Testis (tissue), 3 donors: ENCODE results near the gene CCNL2. TPM values are rescaled to one million over a fixed set of nuclear protein-coding genes. Genes with fewer than 3 reads are reported as not detected.

Experiments used
- DNase-seq: peaks from one replicate; pipeline ENCODE4 v3.0.0-alpha.2; 2019
- H3K27ac ChIP-seq, 2 donors: fragments of 200-600 bp; sonication (generic); one replicate each; pipeline ENCODE4 v1.5.1; 2019
- H3K27me3 ChIP-seq: fragments of 200-600 bp; sonication (generic); one replicate; pipeline ENCODE4 v1.5.1; 2019
- H3K36me3 ChIP-seq: fragments of 200-600 bp; sonication (generic); one replicate; pipeline ENCODE4 v1.5.1; 2017; ENCODE audit warnings: low read depth; ENCODE audit errors: missing control alignments
- H3K4me1 ChIP-seq: fragments of 200-600 bp; sonication (generic); one replicate; pipeline ENCODE4 v1.5.1; 2019
- H3K4me3 ChIP-seq, 2 donors: fragments of 200-600 bp; sonication (generic); one replicate each; pipeline ENCODE4 v1.5.1; 2017 to 2019
- H3K9me3 ChIP-seq: fragments of 200-600 bp; sonication (generic); one replicate; pipeline ENCODE4 v1.5.1; 2017
- CTCF ChIP-seq, 3 experiments: fragments of 450-650 bp in 2 of 3; fragments of 200-600 bp in 1 of 3; sonication (generic) in 1 of 3; IDR thresholded peaks; one replicate each; pipeline ENCODE4 v1.5.1; 2016 to 2019; ENCODE audit warnings: antibody characterized with exemption in 3 of 3, mild to moderate bottlenecking in 2 of 3, moderate library complexity in 1 of 3
- POLR2A ChIP-seq: fragments of 450-650 bp; IDR thresholded peaks from one replicate; pipeline ENCODE4 v1.6.1; 2017; ENCODE audit warnings: antibody characterized with exemption, mild to moderate bottlenecking, moderate library complexity
- WGBS, 2 donors: methylation state at CpG; one replicate each; pipeline ENCODE4 v1.1.5; 2018; 5-methylcytosine and 5-hydroxymethylcytosine counted together
- intact Hi-C: fragments of 100-400 bp; cut with DNase I; formaldehyde crosslinking; loops from one replicate; pipeline ENCODE4 v1.15.1; 2023; ENCODE audit warnings: low total_unique reads
- polyA plus RNA-seq: library from polyadenylated mRNA; stranded (reverse); fragments of 350-450 nt; fragmentation: Illumina TruSeq; extraction: RNeasy Lipid Tissue Mini Kit (QIAGEN cat#74804); gene quantifications from one replicate; pipeline ENCODE4 v1.2.3, GENCODE V29; 2014; ENCODE audit warnings: low read depth, low replicate concordance; ENCODE audit not compliant: insufficient read depth
- total RNA-seq, 2 donors: library from RNA; depleted of rRNA; stranded (reverse); fragments of >200 nt; gene quantifications; one replicate each; pipeline ENCODE4 v1.2.3, GENCODE V29; 2016

Gene CCNL2
- total and polyA plus RNA-seq, 3 donors from 2014 or later = 90.9 to 209 (median 204) TPM

GRCh38 chr1:1377540-1378205 is 21.5 kb downstream of the CCNL2 start:
- WGBS, 2 donors = 94 to 95% methylated on average over 16 of the region's 16 CpGs
- no peaks in the 10 kb centered on the region for H3K36me3 ChIP-seq
- intact Hi-C loops = no loop called here

GRCh38 chr1:1376551-1377226 is 22.4 kb downstream of the CCNL2 start:
- Histone ChIP-seq H3K27ac (no peak overlapping the region), H3K27me3 (no peaks in the 10 kb centered on the region), H3K36me3 (no peaks in the 10 kb centered on the region), H3K4me3 (no peak overlapping the region), H3K9me3 (no peaks in the 10 kb centered on the region), H3K4me1 (peaks cover 24% of the 10 kb centered on the region)
- intact Hi-C loops = no loop called here
- WGBS, 2 donors = 87 to 91% methylated on average over 10 of the region's 10 CpGs
- DNase-seq = no peak
- no peak for TF ChIP-seq CTCF (IDR thresholded peaks at IDR 0.05)
- no peak for TF ChIP-seq POLR2A

More at GRCh38 chr1:1377540-1378205, 21.5 kb downstream of the CCNL2 start:
- no peak for TF ChIP-seq POLR2A
- TF ChIP-seq CTCF (IDR thresholded peaks at IDR 0.05) = no peak
- H3K9me3 ChIP-seq = no peaks in the 10 kb centered on the region
- DNase-seq = no peak
- no peaks in the 10 kb centered on the region for H3K27me3 ChIP-seq
- H3K4me1 ChIP-seq = peaks cover 17% of the 10 kb centered on the region
- no peak overlapping the region for H3K4me3 ChIP-seq
- no peak overlapping the region for H3K27ac ChIP-seq

GRCh38 chr1:1374929-1375662 is 24.0 kb downstream of the CCNL2 start, which contains the start of gene AURKAIP1:
Gene AURKAIP1 (minus strand): TSS chr1:1375207. CDS start chr1:1374756, 451 bp downstream.
- peak within 1 kb of the TSS; percentile 82 to 93 for H3K27ac ChIP-seq
- H3K9me3 ChIP-seq = no peaks in the 10 kb centered on the region
- WGBS, 2 donors = 0 to 1% methylated on average over 6 to 79 of the region's 85 CpGs
- peak within 1 kb of the TSS; percentile 91 to 100 for H3K4me3 ChIP-seq
- H3K4me1 ChIP-seq = peaks cover 28% of the 10 kb centered on the region
- no peaks in the 10 kb centered on the region for H3K36me3 ChIP-seq
- no peaks in the 10 kb centered on the region for H3K27me3 ChIP-seq
- TF ChIP-seq CTCF (IDR thresholded peaks at IDR 0.05) (peak in 2 of 3 experiments; percentile 33 to 55), POLR2A (no peak)
- peak; percentile 99 for DNase-seq
- intact Hi-C loops = no loop called here

GRCh38 chr1:1374589-1374928 is 24.6 kb downstream of the CCNL2 start:
- DNase-seq = no peak
- Histone ChIP-seq H3K36me3 (no peaks in the 10 kb centered on the region), H3K4me3 (peak overlapping the region; percentile 91 to 100), H3K9me3 (no peaks in the 10 kb centered on the region), H3K27me3 (no peaks in the 10 kb centered on the region), H3K27ac (peak overlapping the region; percentile 82 to 93), H3K4me1 (peaks cover 28% of the 10 kb centered on the region)
- TF ChIP-seq POLR2A (no peak), CTCF (IDR thresholded peaks at IDR 0.05) (no peak)
- WGBS, 2 donors = 0 to 1% methylated on average over 10 to 24 of the region's 24 CpGs
- intact Hi-C loops = no loop called here
